Breast epithelium (tissue), 4 donors: ENCODE data around the gene TM4SF4. TPM values are rescaled to one million over a fixed set of nuclear protein-coding genes. Genes with fewer than 3 reads are reported as not detected.
A peak's percentile ranks its signal among the peaks of the same experiment; 100 is the strongest.

Source experiments
- DNase-seq, 2 donors: peaks; one replicate each; pipeline ENCODE4 v3.0.0-alpha.2; 2019; ENCODE audit warnings: low spot score in 2 of 2
- H3K27ac ChIP-seq, 2 donors: fragments of 200-600 bp; sonication (generic) in 1 of 2; one replicate each; pipeline ENCODE4 v1.5.1; 2016 to 2019; ENCODE audit warnings: mild to moderate bottlenecking in 1 of 2
- H3K27me3 ChIP-seq, 2 donors: fragments of 200-600 bp; sonication (generic) in 1 of 2; one replicate each; pipeline versions ENCODE4 v1.5.1 to v1.6.0; 2017 to 2019; ENCODE audit warnings: control low read depth in 1 of 2, mild to moderate bottlenecking in 1 of 2
- H3K36me3 ChIP-seq: fragments of 200-600 bp; one replicate; pipeline ENCODE4 v1.5.1; 2019
- H3K4me1 ChIP-seq, 2 donors: fragments of 200-600 bp; sonication (generic); one replicate each; pipeline ENCODE4 v1.5.1; 2016 to 2019; ENCODE audit warnings: control low read depth in 1 of 2
- H3K4me3 ChIP-seq, 3 donors: fragments of 200-600 bp; sonication (generic); 1 replicate in 2 of 3; 2 replicates in 1 of 3; pipeline ENCODE4 v1.5.1; 2016 to 2019; ENCODE audit warnings: mild to moderate bottlenecking in 3 of 3, moderate library complexity in 2 of 3
- H3K9me3 ChIP-seq, 2 donors: fragments of 200-600 bp; sonication (generic) in 1 of 2; one replicate each; pipeline ENCODE4 v1.5.1; 2016 to 2019; ENCODE audit warnings: control low read depth in 1 of 2
- POLR2A ChIP-seq: fragments of 450-650 bp; IDR thresholded peaks from one replicate; pipeline ENCODE4 v1.6.1; 2016; ENCODE audit warnings: antibody characterized with exemption, mild to moderate bottlenecking, moderate library complexity
- POLR2AphosphoS5 ChIP-seq, 3 donors: sonication (generic); formaldehyde crosslinking; IDR thresholded peaks; one replicate each; pipeline ENCODE4 v1.6.1; 2017; ENCODE audit warnings: antibody characterized with exemption in 3 of 3
- intact Hi-C: fragments of 100-400 bp; cut with DNase I; formaldehyde crosslinking; loops from one replicate; pipeline ENCODE4 v1.15.1; 2023; ENCODE audit warnings: low total_unique reads
- total RNA-seq, 3 donors: library from RNA; depleted of rRNA; stranded (reverse); fragments of >200 nt; gene quantifications; one replicate each; pipeline ENCODE4 v1.1.0, GENCODE V29; 2016
- TF ChIP-seq, protein P1 (sequence below), 3 donors: fragments of 450-650 bp; IDR thresholded peaks; one replicate each; pipeline ENCODE4 v1.5.1; 2016 to 2017; ENCODE audit warnings: antibody characterized with exemption in 3 of 3, mild to moderate bottlenecking in 3 of 3, moderate library complexity in 3 of 3

The TM4SF4 gene
- total RNA-seq, 3 donors from 2014 or later: 1.6 TPM; not detected in 2

DNA sequence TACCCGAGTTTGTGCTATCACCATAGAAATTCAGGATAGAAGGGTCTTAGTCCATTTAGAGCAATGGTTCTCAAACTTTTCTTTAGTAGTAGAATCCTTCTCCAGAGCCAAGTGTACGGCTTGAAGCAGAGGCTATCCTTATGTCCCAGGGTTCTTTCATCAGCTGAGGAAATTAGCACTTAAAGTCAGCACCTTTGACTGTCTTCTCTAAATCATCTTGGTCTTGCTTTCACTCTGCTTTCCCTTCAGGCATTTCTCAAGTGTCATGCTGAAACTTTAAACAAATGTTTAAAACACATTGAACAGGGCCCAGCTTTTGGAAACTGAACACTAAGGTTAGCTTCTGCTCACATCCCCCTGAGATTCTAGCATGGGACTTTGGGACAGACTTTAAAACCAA, 78.2 kb downstream of the TM4SF4 start:
- intact Hi-C loops: no loop called here
- TF ChIP-seq, protein P1, sequence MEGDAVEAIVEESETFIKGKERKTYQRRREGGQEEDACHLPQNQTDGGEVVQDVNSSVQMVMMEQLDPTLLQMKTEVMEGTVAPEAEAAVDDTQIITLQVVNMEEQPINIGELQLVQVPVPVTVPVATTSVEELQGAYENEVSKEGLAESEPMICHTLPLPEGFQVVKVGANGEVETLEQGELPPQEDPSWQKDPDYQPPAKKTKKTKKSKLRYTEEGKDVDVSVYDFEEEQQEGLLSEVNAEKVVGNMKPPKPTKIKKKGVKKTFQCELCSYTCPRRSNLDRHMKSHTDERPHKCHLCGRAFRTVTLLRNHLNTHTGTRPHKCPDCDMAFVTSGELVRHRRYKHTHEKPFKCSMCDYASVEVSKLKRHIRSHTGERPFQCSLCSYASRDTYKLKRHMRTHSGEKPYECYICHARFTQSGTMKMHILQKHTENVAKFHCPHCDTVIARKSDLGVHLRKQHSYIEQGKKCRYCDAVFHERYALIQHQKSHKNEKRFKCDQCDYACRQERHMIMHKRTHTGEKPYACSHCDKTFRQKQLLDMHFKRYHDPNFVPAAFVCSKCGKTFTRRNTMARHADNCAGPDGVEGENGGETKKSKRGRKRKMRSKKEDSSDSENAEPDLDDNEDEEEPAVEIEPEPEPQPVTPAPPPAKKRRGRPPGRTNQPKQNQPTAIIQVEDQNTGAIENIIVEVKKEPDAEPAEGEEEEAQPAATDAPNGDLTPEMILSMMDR (IDR thresholded peaks at IDR 0.05): no peak
- TF ChIP-seq POLR2AphosphoS5 (IDR thresholded peaks at IDR 0.05): no peak
- no peak for TF ChIP-seq POLR2A
- Histone ChIP-seq H3K9me3 (no peaks in the 10 kb centered on the region), H3K27me3 (no peaks in the 10 kb centered on the region), H3K4me3 (no peak overlapping the region), H3K4me1 (peaks cover 0 to 30% of the 10 kb centered on the region in 2 donors), H3K36me3 (no peaks in the 10 kb centered on the region), H3K27ac (peak overlapping the region; percentile 89 to 90)
- DNase-seq: no peak

Other genes with a start within 250 kb of the TM4SF4 start
- gene TM4SF18, start 141.1 kb upstream of the TM4SF4 start, total RNA-seq: 10 to 100 TPM in 2 of 3 donors, 1 to 10 TPM in 1; 7.2 to 43.8 (median 25.9) TPM
- 100 to 1,000 TPM in 2 of 3 donors, 10 to 100 TPM in 1; 48.5 to 559 (median 290) TPM for gene TM4SF1, start 97.0 kb upstream of the TM4SF4 start, total RNA-seq
- gene WWTR1, start 183.3 kb downstream of the TM4SF4 start, total RNA-seq: 10 to 100 TPM; 53.6 to 98.2 (median 91.4) TPM